ENCODE data around the gene GPR150.

GPR150 gene

DNA sequence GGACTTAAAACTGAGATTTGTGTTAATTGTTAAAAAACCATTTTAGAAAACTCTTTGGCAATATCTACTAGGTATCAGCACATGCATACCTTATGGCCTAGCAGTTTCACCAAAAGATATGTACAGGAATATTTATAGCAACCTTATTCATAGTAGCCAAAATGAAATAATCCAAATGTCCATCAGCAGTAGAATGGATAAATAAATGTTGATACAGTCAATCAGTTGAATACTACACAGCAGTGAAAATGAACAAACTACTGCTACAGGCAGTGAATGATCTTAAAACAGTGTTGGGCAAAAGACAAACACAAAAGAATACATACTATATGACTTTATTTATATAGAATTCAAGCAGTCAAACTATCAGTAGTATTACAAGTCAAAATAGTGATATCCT, 43.1 kb downstream of the GPR150 start:
- no peak overlapping the region for H3K27ac Mint-ChIP-seq
- H3K36me3 Mint-ChIP-seq (ENCODE audit: low read depth), result no peaks in the 10 kb centered on the region
- H3K4me1 Mint-ChIP-seq, result no peaks in the 10 kb centered on the region
- no peak overlapping the region for H3K4me3 Mint-ChIP-seq
- no peaks in the 10 kb centered on the region for H3K9me3 Mint-ChIP-seq
- TF ChIP-seq, protein P1, sequence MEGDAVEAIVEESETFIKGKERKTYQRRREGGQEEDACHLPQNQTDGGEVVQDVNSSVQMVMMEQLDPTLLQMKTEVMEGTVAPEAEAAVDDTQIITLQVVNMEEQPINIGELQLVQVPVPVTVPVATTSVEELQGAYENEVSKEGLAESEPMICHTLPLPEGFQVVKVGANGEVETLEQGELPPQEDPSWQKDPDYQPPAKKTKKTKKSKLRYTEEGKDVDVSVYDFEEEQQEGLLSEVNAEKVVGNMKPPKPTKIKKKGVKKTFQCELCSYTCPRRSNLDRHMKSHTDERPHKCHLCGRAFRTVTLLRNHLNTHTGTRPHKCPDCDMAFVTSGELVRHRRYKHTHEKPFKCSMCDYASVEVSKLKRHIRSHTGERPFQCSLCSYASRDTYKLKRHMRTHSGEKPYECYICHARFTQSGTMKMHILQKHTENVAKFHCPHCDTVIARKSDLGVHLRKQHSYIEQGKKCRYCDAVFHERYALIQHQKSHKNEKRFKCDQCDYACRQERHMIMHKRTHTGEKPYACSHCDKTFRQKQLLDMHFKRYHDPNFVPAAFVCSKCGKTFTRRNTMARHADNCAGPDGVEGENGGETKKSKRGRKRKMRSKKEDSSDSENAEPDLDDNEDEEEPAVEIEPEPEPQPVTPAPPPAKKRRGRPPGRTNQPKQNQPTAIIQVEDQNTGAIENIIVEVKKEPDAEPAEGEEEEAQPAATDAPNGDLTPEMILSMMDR (IDR thresholded peaks at IDR 0.05; ENCODE audit: unreplicated experiment in 3 of 3), result no peak
- no peaks in the 10 kb centered on the region for H3K27me3 Mint-ChIP-seq (ENCODE audit: low read depth)

DNA sequence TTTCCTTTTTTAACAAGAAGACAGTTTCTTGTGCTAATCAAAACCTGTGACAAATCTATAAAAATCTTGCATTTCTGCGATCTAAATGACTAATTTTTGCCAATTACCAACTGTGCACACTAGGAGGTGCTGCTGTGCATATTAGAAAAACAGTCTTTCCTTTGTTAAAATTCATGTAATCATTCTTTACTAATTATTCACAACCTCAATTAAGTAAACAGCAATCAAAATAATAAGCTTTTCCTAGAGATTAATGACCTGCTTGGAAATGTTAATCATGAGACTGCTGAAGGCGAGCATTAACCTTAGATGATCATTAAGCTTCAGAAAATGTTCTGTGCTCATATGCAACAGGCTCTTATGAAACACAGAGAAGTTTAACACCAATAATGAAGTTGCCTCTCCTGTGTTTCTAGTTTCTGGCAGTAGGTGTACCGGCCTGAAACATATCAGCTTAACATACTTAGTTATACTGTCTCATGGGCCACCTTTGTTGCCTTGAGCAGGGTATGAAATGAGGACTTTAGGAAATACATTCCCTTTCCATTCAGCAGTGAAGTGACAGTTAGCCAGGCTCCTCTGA, 44.4 kb downstream of the GPR150 start:
- Mint-ChIP-seq H3K4me3 (no peak overlapping the region), H3K4me1 (peaks cover 11% of the 10 kb centered on the region), H3K36me3 (ENCODE audit: low read depth) (no peaks in the 10 kb centered on the region), H3K27ac (peak overlapping the region; percentile 38 to 56 (median 38)), H3K9me3 (no peaks in the 10 kb centered on the region), H3K27me3 (ENCODE audit: low read depth) (no peaks in the 10 kb centered on the region)
- TF ChIP-seq, protein P1 (IDR thresholded peaks at IDR 0.05; ENCODE audit: unreplicated experiment in 3 of 3), result peak; percentile 83 to 87 (median 84)

DNA sequence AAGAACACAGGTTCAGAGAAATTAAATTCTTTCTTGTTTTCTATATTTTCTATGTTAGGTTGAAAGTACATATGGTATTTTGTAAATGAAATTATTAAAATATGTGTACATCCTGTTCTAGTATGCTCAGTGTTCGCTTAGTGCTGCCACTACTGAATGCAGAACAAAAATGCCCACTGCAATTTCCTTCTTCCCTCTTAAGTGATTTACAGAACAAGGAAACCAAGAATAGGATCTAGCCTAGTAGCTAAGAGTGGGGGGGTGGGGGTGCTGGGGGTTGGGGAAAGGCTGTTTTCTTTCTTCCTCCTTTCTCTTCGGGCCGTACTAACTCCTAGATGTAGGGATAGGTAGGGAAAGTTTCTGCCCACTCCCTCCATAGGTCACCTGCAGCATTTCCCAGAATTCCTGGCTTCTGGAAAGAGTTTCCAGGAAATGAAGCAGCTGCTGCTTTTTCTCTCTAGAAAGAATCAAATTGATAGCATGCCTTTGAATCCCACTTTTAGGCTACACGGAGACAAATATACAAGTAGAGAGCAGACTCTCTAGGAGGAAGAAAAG, 47.3 kb downstream of the GPR150 start:
- H3K4me3 Mint-ChIP-seq, result no peak overlapping the region
- no peaks in the 10 kb centered on the region for H3K27me3 Mint-ChIP-seq (ENCODE audit: low read depth)

DNA sequence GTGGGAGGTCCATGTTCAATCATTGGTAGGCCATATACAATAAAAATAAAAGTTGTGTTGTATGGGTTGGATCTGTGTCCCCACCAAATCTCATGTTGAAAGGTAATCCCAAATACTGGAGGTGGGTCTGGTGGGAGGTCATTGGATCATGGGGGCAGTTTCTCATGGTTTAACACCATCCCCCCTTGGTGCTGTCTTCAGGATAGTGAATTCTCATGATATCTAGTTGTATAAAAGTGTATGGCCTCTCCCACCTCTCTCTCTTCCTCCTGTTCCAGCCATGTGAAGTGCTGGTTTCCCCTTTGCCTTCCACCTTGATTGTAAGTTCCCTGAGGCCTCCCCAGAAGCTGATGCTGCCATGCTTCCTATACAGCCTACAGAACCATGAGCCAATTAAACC, 47.8 kb downstream of the GPR150 start:
- Mint-ChIP-seq H3K4me3 (no peak overlapping the region), H3K9me3 (no peaks in the 10 kb centered on the region), H3K27ac (peak overlapping the region in 2 of 3 experiments; percentile 35 to 75), H3K36me3 (ENCODE audit: low read depth) (no peaks in the 10 kb centered on the region), H3K27me3 (ENCODE audit: low read depth) (no peaks in the 10 kb centered on the region), H3K4me1 (peaks cover 31% of the 10 kb centered on the region)
- TF ChIP-seq, protein P1 (IDR thresholded peaks at IDR 0.05; ENCODE audit: unreplicated experiment in 3 of 3), result no peak

More for the DNA sequence above, 47.3 kb downstream of the GPR150 start:
- Mint-ChIP-seq H3K27ac (peak overlapping the region in 1 of 3 experiments; percentile 35), H3K4me1 (peaks cover 29% of the 10 kb centered on the region), H3K9me3 (no peaks in the 10 kb centered on the region), H3K36me3 (ENCODE audit: low read depth) (no peaks in the 10 kb centered on the region)
- TF ChIP-seq, protein P1 (IDR thresholded peaks at IDR 0.05; ENCODE audit: unreplicated experiment in 3 of 3), result no peak

DNA sequence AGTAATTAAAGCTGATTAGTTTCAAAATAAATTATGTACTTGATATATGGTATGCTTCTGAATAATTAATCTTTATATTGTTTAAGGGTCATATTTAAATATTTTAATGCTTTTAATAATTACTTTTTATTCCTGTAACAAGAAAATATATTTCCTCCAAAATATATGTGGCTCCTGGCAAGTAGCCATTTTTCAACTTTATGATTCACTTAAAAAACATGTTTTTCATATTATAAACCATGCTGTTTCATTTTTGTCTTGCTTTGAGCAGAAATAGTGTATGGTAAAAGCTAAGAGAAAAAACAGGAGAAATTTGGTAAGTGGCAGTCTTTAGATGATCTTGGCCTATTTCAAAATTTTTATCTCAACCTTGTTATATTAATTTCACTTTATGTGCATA, 48.3 kb downstream of the GPR150 start:
- Mint-ChIP-seq H3K9me3 (no peaks in the 10 kb centered on the region), H3K36me3 (ENCODE audit: low read depth) (no peaks in the 10 kb centered on the region), H3K4me3 (no peak overlapping the region), H3K27me3 (ENCODE audit: low read depth) (no peaks in the 10 kb centered on the region), H3K27ac (peak overlapping the region; percentile 59 to 97 (median 81)), H3K4me1 (peaks cover 36% of the 10 kb centered on the region)
- TF ChIP-seq, protein P1 (IDR thresholded peaks at IDR 0.05; ENCODE audit: unreplicated experiment in 3 of 3), result no peak

DNA sequence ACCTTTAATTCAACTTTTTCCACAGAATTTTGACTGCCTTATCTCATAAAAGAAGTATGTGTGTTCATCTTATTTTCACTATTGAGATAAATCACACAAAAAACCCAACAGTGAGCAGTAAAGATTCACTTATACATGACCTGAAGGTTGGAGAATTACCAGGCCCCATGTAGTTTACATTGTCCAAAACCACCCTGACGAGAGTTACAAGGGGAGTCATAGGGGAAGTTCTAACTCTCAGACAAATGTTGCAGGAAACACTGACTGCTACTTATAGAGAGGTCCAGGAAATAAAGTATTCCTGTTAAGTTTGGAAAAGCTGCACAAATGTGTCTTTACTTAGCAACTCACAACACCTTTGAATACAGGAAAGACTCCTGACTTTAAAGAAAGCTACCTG, 48.8 kb downstream of the GPR150 start:
- peaks cover 38% of the 10 kb centered on the region for H3K4me1 Mint-ChIP-seq
- H3K27ac Mint-ChIP-seq, result peak overlapping the region; percentile 59 to 97 (median 81)
- no peaks in the 10 kb centered on the region for H3K9me3 Mint-ChIP-seq
- no peaks in the 10 kb centered on the region for H3K36me3 Mint-ChIP-seq (ENCODE audit: low read depth)
- no peak overlapping the region for H3K4me3 Mint-ChIP-seq
- TF ChIP-seq, protein P1 (IDR thresholded peaks at IDR 0.05; ENCODE audit: unreplicated experiment in 3 of 3), result no peak
- no peaks in the 10 kb centered on the region for H3K27me3 Mint-ChIP-seq (ENCODE audit: low read depth)

All from nephron (organoid).